GM18499 (cell line): Measurements from ENCODE around the gene CDH6.

Experiments used
- ATAC-seq: cut with Tn5 transposase; IDR thresholded peaks from one replicate; pipeline ENCODE4 v1.9.1; 2021; ENCODE audit warnings: moderate number of reproducible peaks; ENCODE audit not compliant: insufficient read depth, unreplicated experiment

Gene CDH6

DNA sequence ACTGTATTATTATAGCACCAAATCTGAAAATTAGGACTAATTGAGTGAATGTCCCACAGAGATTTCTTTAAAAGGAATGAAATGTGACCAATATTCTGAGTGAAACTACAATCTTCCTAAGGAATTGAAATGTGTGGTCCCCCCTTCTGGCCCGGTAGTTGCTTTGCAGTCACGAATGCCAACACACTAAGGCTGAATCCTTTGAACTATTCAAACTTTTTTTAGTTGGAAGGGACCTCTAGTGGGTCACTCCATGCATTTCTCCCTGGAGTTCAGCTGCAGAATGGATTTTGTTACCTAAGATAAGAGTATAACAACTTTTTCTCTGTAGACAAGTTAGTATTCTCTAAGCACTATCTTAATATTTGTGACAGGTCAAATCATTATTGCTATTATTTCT, 2.8 kb downstream of the CDH6 start:
- ATAC-seq = no peak

DNA sequence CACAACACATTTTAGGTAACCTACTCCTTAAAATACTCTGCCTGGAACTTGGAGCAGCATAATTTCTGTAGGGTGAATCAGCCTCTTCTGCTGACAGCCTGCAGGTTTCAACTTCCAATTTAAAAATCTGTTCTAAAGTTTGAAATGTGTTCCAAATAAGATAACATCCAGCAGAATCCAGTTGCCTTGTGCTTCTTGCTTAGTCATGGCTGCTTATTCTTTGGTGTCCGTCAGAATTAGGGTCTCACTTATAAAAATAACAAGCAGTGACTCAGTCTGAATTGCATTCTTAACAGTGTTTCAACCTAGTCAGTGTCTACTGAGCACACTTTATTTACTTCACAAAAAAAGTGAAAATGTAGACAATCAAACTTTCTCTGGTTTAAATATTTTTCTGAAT, 3.7 kb downstream of the CDH6 start:
- no peak for ATAC-seq

DNA sequence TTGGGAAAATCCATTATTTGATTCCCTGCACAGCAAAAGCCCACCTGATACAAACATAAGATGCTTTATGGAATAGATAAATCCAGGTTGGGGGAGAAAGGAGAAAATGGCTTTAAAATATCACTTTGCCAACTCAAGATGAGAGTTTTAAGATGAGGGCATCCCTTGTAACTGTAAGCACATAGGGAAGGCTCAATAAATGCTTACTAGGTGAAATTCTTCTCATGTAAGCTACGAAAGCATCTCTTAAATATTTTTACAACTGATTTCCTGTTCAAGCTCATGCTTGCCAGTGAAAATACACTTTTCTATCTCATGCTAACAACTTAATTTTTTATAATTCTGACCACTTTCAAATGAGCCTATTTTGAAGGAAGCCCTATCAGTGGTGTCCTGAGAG, 11.5 kb downstream of the CDH6 start:
- ATAC-seq = no peak

DNA sequence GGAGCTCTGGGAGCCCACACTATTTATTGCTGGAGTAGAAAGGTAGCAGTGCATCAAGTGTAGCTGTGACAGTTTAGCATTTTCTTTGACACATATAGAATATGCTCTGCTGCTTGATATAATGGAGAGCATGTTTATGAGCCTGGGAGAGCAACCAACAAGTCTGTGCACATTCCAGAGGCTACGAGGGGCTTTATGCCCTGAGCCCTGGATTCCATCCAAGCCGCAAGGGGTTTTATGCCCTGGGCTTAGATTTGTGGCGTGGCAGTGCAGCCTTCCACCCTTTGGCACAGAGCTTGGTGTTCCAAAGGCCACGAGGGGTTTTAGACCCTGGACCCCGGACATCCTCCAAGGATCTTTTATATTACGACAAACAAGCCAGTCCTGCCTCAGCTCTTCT, 14.6 kb downstream of the CDH6 start:
- no peak for ATAC-seq

DNA sequence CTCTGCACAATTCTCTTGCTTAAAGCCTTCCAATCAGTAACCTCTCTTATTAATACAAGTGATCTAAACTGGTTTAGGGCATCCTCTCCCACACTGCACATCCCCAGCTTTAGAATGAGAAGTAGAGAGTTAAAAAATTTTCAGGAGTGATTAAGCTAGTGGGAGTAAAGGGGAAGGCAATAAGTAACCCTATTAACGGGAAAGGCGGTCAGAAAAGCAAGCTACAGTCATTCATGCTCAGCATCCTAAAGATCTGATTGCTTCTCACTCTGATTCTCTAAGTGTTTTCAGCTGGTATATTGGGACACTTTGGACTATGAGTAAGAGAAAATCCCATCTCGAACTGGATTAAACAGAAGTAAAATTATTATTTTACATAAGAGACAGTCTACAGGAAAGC, 15.8 kb downstream of the CDH6 start:
- no peak for ATAC-seq

GRCh38 chr5:31211098-31211497, 17.6 kb downstream of the CDH6 start:
- no peak for ATAC-seq

GRCh38 chr5:31213257-31213656, 19.8 kb downstream of the CDH6 start:
- ATAC-seq = no peak

GRCh38 chr5:31213705-31214121, 20.2 kb downstream of the CDH6 start:
- ATAC-seq = no peak

DNA sequence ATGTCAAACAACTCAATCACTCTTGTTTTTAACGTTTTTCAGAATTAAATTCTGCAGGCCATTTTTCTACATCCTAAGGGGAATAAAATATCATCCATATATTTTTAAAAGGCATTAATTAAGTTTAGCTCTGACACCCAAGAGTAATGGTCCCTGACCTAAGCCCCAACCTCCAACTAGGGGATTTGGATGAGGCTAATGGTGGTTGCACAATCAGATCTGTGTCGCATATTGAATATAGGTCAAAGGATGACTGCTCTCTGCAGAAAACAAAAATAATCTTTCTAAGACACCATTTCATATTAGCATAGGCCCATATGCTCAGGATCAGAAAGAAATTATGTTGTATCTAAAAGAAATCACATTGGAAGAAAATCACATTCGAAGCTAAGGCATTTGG, 20.7 kb downstream of the CDH6 start:
- no peak for ATAC-seq

- no peak for ATAC-seq
These were observed 21.8 kb downstream of the CDH6 start for GRCh38 chr5:31215236-31215635.

DNA sequence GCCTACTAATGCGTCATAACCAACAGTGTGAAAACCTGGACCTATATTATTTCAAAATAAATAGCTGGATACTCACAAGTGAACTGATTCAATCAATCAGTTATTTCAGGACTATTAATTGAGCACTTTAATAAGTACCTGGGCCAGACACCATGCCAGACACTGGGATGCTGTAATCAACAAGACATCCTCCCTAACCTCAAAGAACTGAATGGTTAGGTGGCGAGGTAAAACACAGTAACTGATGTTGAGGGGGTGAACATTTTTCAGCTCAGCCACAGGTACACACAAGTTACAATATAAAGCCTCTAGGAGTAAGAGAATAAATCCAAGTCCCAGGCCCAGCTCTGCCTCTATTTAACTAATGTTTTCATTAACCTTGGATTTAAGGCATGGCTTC, 24.0 kb downstream of the CDH6 start:
- ATAC-seq = no peak

DNA sequence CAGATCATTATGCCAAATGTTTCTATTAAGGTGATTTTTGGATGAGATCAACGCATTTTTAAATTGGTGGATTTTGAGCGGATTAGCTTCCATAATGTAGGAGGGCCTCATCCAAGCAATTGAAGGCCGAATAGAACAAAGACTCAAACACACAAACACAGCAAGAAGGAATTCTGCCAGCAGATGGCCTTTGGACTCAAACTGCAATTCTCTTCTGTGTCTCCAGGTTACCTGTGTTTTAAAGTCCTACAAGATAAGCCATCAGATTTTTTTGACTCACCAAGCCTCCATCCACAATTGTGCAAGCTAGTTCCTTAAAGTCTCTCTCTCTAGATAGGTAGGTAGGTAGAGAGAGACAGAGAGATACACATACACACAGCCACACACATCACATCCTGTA, 25.5 kb downstream of the CDH6 start:
- no peak for ATAC-seq

- ATAC-seq = no peak
These were observed 27.5 kb downstream of the CDH6 start for GRCh38 chr5:31221001-31221400.

- ATAC-seq = no peak
These were observed 31.6 kb downstream of the CDH6 start for GRCh38 chr5:31225118-31225517.

DNA sequence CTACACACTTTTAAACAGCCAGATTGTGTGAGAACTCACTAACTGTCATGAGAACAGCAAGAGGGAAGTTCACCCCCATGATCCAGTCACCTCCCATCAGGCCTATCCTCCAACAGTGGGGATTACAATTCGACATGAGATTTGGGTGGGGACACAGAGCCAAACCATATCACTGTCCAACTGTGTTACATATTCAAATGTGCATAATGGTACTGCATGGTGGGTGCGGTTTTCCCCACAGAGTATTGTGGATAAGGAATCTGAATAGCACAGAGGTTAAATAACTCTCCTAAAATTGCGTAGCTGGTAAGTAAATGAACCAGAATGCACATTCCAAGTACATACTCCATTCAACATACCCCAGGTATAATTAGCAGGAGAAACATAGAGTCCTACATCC, 32.1 kb downstream of the CDH6 start:
- ATAC-seq = no peak

GRCh38 chr5:31226651-31227050, 33.2 kb downstream of the CDH6 start:
- ATAC-seq = no peak

- ATAC-seq = no peak
These were observed 35.8 kb downstream of the CDH6 start for GRCh38 chr5:31229266-31229665.

- ATAC-seq = no peak
These were observed 37.8 kb downstream of the CDH6 start for GRCh38 chr5:31231177-31231838.

- ATAC-seq = peak; percentile 52
These were observed 38.9 kb downstream of the CDH6 start for GRCh38 chr5:31232273-31232888.

- ATAC-seq = no peak
These were observed 41.9 kb downstream of the CDH6 start for GRCh38 chr5:31235381-31235780.

DNA sequence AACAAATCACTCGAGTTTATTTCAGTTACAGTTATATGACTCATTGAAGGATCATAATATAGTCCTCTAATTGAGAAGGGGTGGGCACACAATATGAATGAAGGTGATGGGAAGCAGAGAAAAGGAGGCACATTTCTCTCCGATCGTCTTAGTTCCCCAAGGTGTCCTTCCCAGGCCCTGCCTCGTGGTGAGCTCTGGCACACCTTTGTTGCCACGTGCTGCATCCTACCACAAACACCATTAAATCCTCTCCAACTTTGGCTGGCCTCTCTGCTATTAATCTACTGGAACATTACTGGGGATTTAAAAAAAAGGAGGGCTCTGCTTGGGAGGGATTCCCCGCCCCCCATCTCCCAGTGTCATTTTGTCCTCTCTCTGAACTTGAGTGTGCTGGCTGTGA, 42.9 kb downstream of the CDH6 start:
- ATAC-seq = no peak

DNA sequence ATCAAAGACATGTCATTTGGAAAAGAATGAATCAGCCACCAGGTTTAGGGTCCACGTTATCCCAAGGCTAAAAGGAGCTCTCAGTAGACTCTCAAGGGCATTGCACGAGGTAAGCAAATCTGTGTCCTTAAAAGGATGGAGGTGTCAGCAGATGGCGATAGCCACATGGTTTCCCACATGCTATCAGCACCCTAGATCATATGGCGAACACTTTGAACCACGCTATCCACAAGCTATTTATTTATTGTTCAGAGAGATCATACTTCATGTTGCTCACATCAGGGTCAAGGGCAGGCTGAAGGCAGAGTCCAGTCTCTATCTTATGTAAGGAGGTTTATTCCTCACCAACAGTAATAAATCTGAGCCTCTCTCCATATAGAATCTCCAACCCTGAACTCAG, 43.7 kb downstream of the CDH6 start:
- no peak for ATAC-seq
